ENCODE measurements around the gene MVP.
"Not testable (repeated sequence)": the region's sequence is repeated elsewhere in the genome, so short reads cannot be mapped to it uniquely, and the experiment has no call there.

The MVP gene

DNA sequence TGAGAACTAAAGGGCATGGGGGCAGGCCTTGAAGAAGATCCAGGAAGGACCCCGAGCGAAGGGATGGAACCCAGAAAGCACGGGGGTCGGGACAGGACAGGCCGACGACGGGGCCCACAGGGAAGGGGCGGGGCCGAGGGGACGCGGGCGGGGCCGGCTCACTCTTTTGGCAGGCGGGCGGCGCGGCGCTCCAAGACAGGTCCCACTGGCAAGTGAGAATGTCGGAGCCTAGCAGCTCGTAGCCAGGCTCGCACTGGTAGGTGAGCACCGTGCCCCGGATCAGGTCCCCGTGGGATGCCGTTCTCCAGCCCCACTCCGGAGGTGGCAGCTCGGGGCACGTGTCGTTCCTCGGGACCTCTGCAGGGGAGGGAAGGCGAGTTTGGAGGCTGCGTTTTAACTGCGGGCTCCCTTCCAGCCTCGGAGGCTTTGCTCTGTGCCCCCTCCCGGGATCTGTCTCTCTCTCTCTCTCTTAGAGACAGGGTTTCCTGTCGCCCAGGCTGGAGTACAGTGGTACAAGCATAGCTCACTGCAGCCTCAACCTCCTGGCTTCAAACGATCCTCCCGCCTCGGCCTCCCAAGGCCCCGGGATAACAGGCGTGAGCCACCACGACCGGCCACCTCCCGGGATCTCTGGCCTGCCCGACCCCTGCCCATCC lies 56.5 kb downstream of the MVP start:
- DNase-seq: no peak

DNA sequence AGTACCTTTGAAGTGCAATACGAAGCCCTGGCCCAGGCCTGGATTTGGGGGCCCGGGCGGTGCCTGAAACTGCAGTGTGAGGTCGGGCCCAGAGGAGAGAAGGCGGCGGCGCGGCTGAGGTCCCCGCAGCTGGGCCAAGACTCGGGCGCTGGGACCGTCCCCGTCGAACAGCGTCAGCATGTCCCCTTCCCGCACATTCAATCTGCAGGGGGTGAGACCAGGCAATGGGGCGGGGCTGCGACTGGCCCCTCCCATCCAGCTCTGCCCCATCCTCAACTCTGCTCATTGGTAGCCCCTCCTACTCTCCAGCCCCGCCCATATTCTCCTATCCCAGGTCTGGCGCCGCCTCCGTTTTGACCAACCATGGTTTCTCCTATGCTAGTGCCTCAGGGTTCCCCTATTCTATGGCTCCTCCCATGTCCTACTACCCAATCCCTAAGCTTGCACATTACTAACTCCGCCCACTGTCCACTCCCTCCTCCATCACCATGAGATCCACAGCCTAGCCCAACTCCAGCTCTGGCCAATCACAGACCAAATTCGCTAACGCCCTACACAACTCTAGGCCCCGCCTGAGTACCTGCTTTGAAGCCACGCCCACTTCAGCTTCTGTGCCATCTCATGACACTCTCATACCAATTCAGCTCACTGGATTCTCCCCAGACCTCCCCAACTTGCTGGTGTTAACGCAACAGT lies 57.2 kb downstream of the MVP start:
- DNase-seq: peak; percentile 92

DNA sequence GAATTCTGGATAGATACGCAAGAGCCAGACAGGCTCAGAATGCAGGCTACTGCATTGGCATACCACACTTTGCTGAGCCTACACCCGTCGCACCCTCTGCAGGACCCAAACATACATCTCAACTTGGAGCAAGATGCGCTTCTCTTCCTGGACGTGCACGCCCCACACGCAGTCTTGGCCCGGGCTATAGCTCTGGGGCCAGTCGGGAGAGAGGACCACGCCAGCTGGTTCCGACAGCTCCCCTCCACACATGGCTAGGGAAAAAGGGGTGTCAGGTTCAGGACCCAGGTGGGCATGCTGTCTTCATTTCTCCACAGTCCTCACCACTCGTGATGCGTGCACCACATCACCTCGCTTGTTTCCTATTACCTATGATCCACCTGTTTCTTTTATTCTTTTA lies 57.9 kb downstream of the MVP start:
- DNase-seq: no peak

DNA sequence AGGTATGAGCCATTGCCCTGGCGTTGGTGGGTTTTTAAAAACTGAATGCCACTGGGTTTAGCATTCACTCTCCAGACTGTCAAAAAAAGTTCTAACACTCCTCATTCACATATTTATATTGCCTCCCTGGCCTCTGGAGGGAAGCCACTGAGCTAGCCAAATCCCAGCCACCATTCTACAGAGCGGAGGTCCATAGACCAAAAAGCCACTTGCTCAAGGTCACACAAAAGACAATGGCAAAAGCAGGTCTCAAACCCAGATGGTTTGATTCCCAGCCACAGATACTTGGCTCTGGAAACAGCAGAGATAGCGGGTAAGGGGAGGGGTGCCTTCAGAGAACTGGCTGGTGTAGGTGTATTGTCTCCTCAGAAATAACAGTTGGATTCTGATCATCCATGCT lies 60.8 kb downstream of the MVP start:
- no peak for DNase-seq

DNA sequence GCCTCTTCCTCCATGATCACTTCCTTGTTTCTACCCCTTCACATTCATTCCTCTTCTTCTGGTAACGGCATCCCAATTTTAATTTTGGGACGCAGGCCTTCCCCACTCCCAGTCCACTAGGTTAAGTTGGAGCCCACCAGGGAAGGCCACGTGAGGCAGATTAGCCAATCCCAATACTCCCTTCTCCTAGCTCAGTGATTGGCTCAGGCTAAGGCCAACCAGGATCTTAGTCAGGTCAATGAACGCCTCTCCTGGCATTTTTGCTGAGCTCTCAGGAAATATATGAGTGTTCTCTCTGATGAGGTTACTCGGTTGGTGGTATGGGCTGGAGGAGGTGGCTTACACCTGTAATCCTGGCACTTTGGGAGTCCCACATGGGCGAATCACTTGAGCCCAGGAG lies 63.7 kb downstream of the MVP start:
- DNase-seq: no peak

DNA sequence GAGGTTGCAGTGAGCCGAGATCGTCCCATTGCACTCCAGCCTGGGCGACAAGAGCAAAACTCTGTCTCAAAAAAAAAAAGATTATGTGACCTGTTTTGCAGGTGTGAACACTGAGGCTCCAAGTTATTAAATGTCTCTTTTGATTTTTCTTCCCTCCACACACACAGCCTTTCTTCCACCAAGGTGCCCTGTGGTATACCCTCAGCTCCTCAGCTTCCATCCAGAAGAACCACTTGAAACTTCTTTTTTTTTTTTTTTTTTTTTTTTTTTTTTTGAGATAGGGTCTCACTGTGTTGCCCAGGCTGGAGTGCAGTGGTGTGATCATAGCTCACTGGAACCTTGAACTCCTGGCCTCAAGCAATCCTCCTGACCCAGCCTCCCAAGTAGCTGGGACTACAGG lies 69.1 kb downstream of the MVP start:
- DNase-seq: not testable (repeated sequence)

DNA sequence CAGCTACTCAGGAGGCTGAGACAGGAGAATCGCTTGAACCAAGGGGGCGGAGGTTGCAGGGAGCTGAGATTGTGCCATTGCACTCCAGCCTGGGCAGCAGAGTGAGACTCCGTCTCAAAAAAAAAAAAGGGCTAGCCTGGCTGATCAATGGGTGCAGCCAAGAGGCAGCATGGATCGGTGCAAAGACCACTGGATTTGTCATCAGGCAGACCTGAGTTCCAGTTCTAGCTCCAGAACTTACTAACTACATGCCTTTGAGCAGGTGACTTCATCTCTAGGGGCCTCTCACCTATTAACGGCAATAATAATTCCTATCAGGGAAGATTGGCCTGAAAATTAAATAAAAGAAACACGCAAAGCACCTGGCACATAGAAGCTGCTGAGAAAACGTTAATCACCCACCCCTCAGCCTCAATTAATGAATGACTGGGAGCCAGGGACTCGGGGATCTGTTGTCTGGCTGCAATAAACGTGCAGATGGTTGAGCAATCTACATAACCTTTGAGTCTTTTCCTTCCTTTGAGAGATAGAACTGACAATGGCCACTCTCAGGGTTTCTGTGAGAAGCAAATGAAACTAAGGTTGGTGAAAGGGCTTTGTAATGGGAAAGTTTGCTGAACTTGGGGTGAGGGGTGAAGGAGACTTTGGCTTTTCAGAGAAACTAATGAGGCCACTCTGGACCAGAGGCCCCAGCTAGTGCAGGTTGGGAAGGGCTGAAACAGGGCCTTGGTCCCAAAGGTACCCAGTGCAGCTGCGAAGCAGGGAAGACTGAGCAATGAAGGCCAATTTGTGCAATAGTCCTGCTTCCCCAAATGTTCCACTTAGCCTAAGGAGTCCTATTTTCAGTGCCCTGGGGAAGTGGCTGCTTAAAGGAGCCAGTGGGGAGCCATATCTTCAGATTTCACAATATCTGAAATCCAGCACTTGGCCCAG lies 71.5 kb downstream of the MVP start:
- no peak for DNase-seq

DNA sequence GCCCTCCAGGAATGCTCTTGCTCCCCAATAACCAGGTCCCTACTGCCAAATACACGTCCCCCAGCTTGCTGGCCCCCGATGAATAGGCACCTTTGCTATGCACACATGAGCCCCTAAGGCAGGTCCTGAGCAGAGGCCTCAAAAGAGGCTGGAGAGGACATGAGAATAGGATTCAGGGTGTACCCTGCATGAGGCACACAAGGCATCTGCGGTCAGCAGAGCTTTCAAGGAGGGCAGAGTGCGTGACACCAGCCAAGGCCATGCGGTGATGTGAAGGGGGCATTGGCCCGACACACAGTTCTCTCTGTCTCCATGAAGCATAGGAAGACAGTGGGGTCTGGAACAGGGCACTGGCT lies 72.2 kb downstream of the MVP start:
- DNase-seq: no peak

DNA sequence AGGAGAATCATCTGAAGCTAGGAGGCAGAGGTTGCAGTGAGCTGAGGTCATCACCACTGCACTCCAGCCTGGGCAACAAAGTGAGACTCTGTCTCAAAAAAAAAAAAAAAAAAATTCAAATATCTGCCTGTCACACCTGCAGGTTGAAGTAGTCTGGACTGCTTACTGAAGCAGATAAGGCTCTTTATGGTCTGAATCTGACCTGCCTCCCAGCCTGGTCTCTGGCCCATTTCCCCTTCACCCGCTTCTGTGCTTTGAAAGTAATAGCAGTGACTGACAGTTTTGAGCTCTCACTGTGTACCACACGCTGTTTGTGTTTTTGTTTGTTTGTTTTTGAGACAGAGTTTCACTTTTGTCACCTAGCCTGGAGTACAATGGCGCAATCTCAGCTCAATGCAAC lies 73.3 kb downstream of the MVP start:
- DNase-seq: no peak

DNA sequence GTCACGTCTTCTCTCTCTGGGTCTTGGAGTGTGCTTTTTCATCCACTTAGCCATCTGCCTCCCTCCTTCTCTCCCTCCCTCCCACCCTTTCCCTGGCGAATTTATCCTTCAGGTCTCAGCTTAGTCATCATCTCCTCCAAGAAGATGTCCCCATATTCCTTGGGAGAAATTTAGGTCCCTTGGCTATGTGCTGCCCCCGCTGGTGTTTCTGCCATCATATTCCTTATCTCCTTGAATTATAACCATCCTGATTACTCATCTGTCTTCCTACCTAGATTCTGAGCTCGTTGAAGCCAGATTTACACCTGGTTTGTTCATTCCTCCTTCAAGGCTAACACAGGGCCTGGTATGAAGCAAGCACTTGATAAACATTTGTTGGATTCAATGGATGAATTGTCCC lies 74.1 kb downstream of the MVP start:
- DNase-seq: no peak

DNA sequence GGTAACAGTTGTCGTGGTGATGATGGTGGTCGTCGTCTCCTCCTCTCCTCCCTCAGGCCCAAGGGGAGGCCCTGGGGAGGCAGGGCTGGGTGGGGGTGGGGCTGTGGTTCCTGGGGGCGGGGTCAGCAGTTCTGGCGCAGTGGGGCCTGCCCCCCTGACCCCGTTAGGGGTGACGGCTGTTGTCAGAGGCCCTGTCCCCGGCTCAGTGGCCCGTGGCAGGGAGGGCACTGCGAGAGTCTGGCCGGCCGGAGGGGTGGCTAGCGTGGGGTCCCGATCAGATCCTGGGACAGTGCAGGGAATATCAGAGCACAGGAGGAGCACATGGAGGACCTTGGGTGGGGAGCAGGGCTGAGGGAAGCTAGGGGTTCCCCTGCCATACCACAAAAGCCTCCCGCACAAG lies 76.6 kb downstream of the MVP start:
- DNase-seq: no peak

DNA sequence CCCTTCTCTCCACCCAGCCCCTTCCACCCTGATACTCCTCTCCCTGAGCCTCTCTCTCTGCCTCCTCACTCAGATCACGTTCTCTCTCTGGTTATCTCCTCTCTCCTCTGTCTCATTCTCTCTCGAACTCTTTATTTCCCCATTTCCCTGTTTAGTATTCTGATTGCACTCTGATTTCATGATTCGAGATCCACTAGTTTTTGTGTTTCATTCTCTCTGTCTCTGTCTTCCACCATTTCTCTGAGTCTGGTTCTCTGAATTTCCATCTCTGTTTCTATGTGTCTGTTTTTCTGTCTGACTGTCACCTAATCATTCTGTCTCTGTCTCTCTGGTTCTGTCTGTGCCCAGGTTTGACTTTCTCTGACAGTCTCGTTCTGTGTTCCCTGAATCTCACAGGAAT lies 77.1 kb downstream of the MVP start:
- DNase-seq: no peak

Data from NCI-H1048 (cell line).